Body of pancreas (tissue), 4 donors: ENCODE measurements around the gene AGO3. TPM values are rescaled to one million over a fixed set of nuclear protein-coding genes. Genes with fewer than 3 reads are reported as not detected.

Source experiments
- ATAC-seq: fragments of 150-250 bp; one replicate; pipeline ENCODE4 v1.9.1; 2016
- DNase-seq, 4 donors: peaks; one replicate each; pipeline ENCODE4 v3.0.0-alpha.2; 2019
- H3K27ac ChIP-seq, 4 donors: fragments of 200-600 bp; sonication (generic); 1 replicate in 3 of 4; 2 replicates in 1 of 4; pipeline versions ENCODE4 v1.5.1 to v1.6.1; 2016 to 2019; ENCODE audit warnings: mild to moderate bottlenecking in 1 of 4, mixed read lengths in 1 of 4, moderate library complexity in 1 of 4
- H3K27me3 ChIP-seq, 2 donors: fragments of 200-600 bp; sonication (generic); one replicate each; pipeline ENCODE4 v1.6.0; 2016; ENCODE audit warnings: mild to moderate bottlenecking in 1 of 2
- H3K36me3 ChIP-seq, 2 donors: fragments of 200-600 bp; sonication (generic); replicated peaks in 1 of 2; 2 replicates each; pipeline ENCODE4 v1.5.1; 2016; ENCODE audit warnings: low read depth in 2 of 2; ENCODE audit not compliant: insufficient read depth in 1 of 2
- H3K4me1 ChIP-seq: fragments of 200-600 bp; sonication (generic); one replicate; pipeline ENCODE4 v1.6.0; 2016
- H3K4me3 ChIP-seq, 2 donors: fragments of 200-600 bp; sonication (generic); 1 replicate in 1 of 2; 2 replicates in 1 of 2; pipeline ENCODE4 v1.5.1; 2016 to 2019
- H3K9me3 ChIP-seq, 3 donors: fragments of 200-600 bp; sonication (generic); 1 replicate in 2 of 3; 2 replicates in 1 of 3; pipeline ENCODE4 v1.5.1; 2016
- POLR2A ChIP-seq, 3 donors: fragments of 450-650 bp; IDR thresholded peaks; one replicate each; pipeline ENCODE4 v1.6.1; 2016; ENCODE audit warnings: antibody characterized with exemption in 3 of 3, mild to moderate bottlenecking in 2 of 3
- WGBS, 2 donors: methylation state at CpG; one replicate each; pipeline ENCODE4 v1.1.5; 2017; 5-methylcytosine and 5-hydroxymethylcytosine counted together
- intact Hi-C: fragments of 100-400 bp; cut with DNase I; formaldehyde crosslinking; loops from one replicate; pipeline ENCODE4 v1.15.1; 2023
- total RNA-seq, 2 donors: library from RNA; depleted of rRNA; stranded (reverse); fragments of >200 nt; gene quantifications; one replicate each; pipeline ENCODE4 v1.1.0, GENCODE V29; 2016
- TF ChIP-seq, protein P1 (sequence below), 7 experiments: fragments of 450-650 bp in 4 of 7; fragments of 200-600 bp in 3 of 7; sonication (generic) in 3 of 7; IDR thresholded peaks; one replicate each; pipeline ENCODE4 v1.5.1; 2016 to 2019; ENCODE audit warnings: antibody characterized with exemption in 7 of 7

The AGO3 gene
- total RNA-seq, 2 donors from 2014 or later = 10.9 to 12.2 TPM

DNA sequence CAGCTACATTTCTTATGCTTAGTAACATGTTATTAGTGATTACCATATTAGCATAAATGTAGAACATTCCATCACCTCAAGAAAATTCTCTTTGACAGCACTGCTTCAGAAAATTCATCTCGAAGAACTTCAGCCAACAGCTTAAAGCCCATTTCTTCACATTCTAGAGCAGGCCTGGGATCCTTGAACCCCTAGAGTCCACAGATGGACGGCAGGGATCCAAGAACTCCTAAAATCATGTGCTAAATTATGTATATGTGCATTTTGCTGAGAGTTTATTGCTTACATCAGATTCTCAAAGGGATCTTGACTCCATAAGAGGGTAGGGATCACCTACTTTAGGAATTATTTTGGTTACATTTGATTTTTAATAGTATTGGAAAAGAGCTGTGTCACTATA is 76.8 kb downstream of the AGO3 start:
- DNase-seq (no peak), ATAC-seq (no peak)
- intact Hi-C loops = no loop called here

DNA sequence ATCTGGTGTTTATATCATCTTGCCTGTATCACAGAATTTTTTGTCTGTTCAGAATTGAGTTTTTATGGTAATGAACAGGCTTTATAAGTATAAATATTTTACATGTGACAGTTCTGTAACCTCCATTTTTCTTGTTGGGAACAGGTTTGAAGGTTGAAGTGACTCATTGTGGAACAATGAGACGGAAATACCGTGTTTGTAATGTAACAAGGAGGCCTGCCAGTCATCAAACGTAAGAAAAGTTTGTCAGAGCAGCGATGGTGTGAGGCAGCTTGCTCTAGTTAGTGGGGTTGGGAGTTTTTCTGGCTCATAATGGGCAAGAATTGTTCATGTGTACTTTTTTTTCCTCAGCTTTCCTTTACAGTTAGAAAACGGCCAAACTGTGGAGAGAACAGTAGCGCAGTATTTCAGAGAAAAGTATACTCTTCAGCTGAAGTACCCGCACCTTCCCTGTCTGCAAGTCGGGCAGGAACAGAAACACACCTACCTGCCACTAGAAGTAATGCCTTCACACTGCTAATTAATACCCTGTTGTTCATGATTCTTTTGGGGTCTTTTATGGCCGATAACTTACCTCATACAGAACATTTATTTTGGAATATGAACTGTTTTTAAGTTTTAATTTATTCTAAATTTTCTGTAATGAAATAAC is 77.8 kb downstream of the AGO3 start:
- H3K27ac ChIP-seq = no peak overlapping the region
- H3K36me3 ChIP-seq = no peaks in the 10 kb centered on the region
- H3K27me3 ChIP-seq = no peaks in the 10 kb centered on the region
- DNase-seq (no peak), ATAC-seq (no peak)
- no peaks in the 10 kb centered on the region for H3K4me1 ChIP-seq
- intact Hi-C loops = no loop called here
- no peak for TF ChIP-seq POLR2A (IDR thresholded peaks at IDR 0.05)
- TF ChIP-seq, protein P1, sequence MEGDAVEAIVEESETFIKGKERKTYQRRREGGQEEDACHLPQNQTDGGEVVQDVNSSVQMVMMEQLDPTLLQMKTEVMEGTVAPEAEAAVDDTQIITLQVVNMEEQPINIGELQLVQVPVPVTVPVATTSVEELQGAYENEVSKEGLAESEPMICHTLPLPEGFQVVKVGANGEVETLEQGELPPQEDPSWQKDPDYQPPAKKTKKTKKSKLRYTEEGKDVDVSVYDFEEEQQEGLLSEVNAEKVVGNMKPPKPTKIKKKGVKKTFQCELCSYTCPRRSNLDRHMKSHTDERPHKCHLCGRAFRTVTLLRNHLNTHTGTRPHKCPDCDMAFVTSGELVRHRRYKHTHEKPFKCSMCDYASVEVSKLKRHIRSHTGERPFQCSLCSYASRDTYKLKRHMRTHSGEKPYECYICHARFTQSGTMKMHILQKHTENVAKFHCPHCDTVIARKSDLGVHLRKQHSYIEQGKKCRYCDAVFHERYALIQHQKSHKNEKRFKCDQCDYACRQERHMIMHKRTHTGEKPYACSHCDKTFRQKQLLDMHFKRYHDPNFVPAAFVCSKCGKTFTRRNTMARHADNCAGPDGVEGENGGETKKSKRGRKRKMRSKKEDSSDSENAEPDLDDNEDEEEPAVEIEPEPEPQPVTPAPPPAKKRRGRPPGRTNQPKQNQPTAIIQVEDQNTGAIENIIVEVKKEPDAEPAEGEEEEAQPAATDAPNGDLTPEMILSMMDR (IDR thresholded peaks at IDR 0.05) = no peak
- H3K9me3 ChIP-seq = no peaks in the 10 kb centered on the region
- H3K4me3 ChIP-seq = no peak overlapping the region
- 82 to 87% methylated on average over 9 of the region's 9 CpGs for WGBS, 2 donors

More for the DNA sequence above, 76.8 kb downstream of the AGO3 start:
- no peaks in the 10 kb centered on the region for H3K9me3 ChIP-seq
- no peak overlapping the region for H3K27ac ChIP-seq
- no peaks in the 10 kb centered on the region for H3K36me3 ChIP-seq
- no peaks in the 10 kb centered on the region for H3K27me3 ChIP-seq
- 64 to 97% methylated on average over 2 of the region's 2 CpGs for WGBS, 2 donors
- TF ChIP-seq POLR2A (IDR thresholded peaks at IDR 0.05) = no peak
- TF ChIP-seq, protein P1 (IDR thresholded peaks at IDR 0.05) = no peak
- no peaks in the 10 kb centered on the region for H3K4me1 ChIP-seq
- no peak overlapping the region for H3K4me3 ChIP-seq

DNA sequence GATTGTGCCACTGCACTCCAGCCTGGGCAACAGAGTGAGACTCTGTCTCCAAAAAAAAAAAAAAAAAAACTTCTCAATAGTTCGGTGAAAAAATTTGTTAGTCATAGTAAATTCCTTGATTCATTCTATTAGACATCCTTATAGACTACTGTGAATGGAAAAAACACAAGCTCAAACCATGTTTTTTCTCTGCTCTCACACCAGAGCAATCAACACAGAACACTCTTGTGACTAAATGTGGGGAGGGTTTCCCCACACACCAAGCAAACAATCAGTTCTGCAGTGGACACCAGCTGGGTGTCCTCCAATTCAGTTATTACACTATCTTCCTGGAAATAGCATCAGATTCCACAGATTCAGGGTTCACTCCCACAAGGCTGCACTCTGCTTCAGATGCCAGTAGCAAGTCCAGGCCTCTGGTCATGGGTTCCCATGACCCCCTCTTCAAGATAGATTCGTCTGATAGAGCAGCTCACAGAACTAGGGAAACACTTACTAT is 83.9 kb downstream of the AGO3 start:
- no peak overlapping the region for H3K27ac ChIP-seq
- no peaks in the 10 kb centered on the region for H3K27me3 ChIP-seq
- no peak overlapping the region for H3K4me3 ChIP-seq
- no peak for DNase-seq
- no peaks in the 10 kb centered on the region for H3K4me1 ChIP-seq
- no peak for ATAC-seq
- peaks cover 0 to 1% of the 10 kb centered on the region in 2 donors for H3K36me3 ChIP-seq
- no peaks in the 10 kb centered on the region for H3K9me3 ChIP-seq
- WGBS, 2 donors = 78 to 84% methylated on average over 2 of the region's 2 CpGs
- intact Hi-C loops = no loop called here
- TF ChIP-seq POLR2A (IDR thresholded peaks at IDR 0.05) = no peak
- TF ChIP-seq, protein P1 (IDR thresholded peaks at IDR 0.05) = no peak

DNA sequence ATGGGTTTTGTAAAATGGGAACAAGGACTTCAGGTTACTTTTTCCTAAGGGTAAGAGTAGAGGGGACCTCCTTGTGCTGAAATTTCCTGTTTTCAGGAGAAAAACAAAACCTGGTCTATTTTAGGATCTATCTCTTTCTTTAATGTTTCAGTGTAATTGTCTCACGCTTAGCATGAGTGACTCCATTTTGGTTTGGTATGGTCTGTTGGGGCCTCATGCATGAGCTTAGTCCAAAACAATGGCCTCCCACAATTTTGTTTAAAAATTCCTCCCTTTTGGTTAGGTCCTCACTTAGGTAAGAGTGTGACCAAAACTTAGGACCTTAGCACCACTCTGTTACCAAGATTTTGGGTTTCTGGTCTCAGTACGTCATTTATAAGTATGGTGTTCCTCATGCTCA is 85.8 kb downstream of the AGO3 start:
- no peaks in the 10 kb centered on the region for H3K4me1 ChIP-seq
- no peak for TF ChIP-seq POLR2A (IDR thresholded peaks at IDR 0.05)
- TF ChIP-seq, protein P1 (IDR thresholded peaks at IDR 0.05) = no peak
- no peaks in the 10 kb centered on the region for H3K27me3 ChIP-seq
- intact Hi-C loops = no loop called here
- WGBS, 2 donors = 93 to 95% methylated on average over 2 of the region's 2 CpGs
- H3K27ac ChIP-seq = no peak overlapping the region
- H3K4me3 ChIP-seq = no peak overlapping the region
- no peak for ATAC-seq
- DNase-seq = no peak
- H3K36me3 ChIP-seq = peaks cover 0 to 1% of the 10 kb centered on the region in 2 donors
- H3K9me3 ChIP-seq = no peaks in the 10 kb centered on the region
